HepG2 (cell line): ENCODE measurements around the gene PIGO. TPM values are rescaled to one million over a fixed set of nuclear protein-coding genes. Genes with fewer than 3 reads are reported as not detected.

Source experiments
- HMG20B ChIP-seq: conservative IDR thresholded peaks from 2 replicates; pipeline ENCODE4 v1.6.1; 2016; ENCODE audit warnings: missing genetic modification reagents, missing compliant biosample characterization
- IRF2 ChIP-seq: IDR thresholded peaks from 2 replicates; pipeline ENCODE4 v1.6.1; 2018; ENCODE audit warnings: missing genetic modification reagents, missing compliant biosample characterization
- KDM2A ChIP-seq: sonication (generic); formaldehyde crosslinking; IDR thresholded peaks from 2 replicates; pipeline ENCODE4 v1.4.0; 2020; ENCODE audit warnings: low read depth, missing genetic modification reagents, borderline replicate concordance
- MAFF ChIP-seq: IDR thresholded peaks from 2 replicates; pipeline ENCODE4 v1.6.1; 2011; ENCODE audit warnings: low read depth, low read length, improper control_type of control experiment
- MAFK ChIP-seq, 2 experiments: IDR thresholded peaks in 1 of 2; conservative IDR thresholded peaks in 1 of 2; 2 replicates each; pipeline ENCODE4 v1.6.1; 2011; ENCODE audit warnings: improper control_type of control experiment in 2 of 2, low read length in 2 of 2
- YEATS2 ChIP-seq: sonication (generic); formaldehyde crosslinking; IDR thresholded peaks from 2 replicates; pipeline ENCODE4 v1.4.0; 2020; ENCODE audit warnings: missing genetic modification reagents, borderline replicate concordance
- YY1 ChIP-seq: IDR thresholded peaks from 2 replicates; pipeline ENCODE4 v1.6.1; 2011; ENCODE audit warnings: low read length, low read depth, moderate library complexity, mild to moderate bottlenecking; ENCODE audit not compliant: insufficient read depth, insufficient replicate concordance
- ZFY ChIP-seq: sonication (generic); formaldehyde crosslinking; IDR thresholded peaks from 2 replicates; pipeline ENCODE4 v1.4.0; 2020; ENCODE audit warnings: missing genetic modification reagents
- ZNF160 ChIP-seq: sonication (generic); formaldehyde crosslinking; IDR thresholded peaks from 2 replicates; pipeline ENCODE4 v1.8.0; 2022; ENCODE audit warnings: mild to moderate bottlenecking, inconsistent platforms, missing genetic modification reagents
- ZNF3 ChIP-seq: IDR thresholded peaks from 2 replicates; pipeline ENCODE4 v1.7.0; 2017; ENCODE audit warnings: inconsistent platforms
- ZNF335 ChIP-seq: sonication (generic); formaldehyde crosslinking; IDR thresholded peaks from 2 replicates; pipeline ENCODE4 v1.4.0; 2020; ENCODE audit warnings: missing genetic modification reagents
- ZSCAN25 ChIP-seq: sonication (generic); formaldehyde crosslinking; IDR thresholded peaks from 2 replicates; pipeline ENCODE4 v1.8.0; 2022; ENCODE audit warnings: mild to moderate bottlenecking, missing genetic modification reagents
- polyA plus RNA-seq, 8 experiments: library from polyadenylated mRNA; depleted of rRNA in 3 of 8; stranded (reverse) in 7 of 8; unstranded in 1 of 8; fragments of >200 nt; fragmentation: Illumina TruSeq in 4 of 8; extraction: Trizol in 4 of 8; gene quantifications; 2 replicates each; pipeline versions ENCODE4 v1.2.1 to v1.2.3, GENCODE V29; 2011 to 2016; ENCODE audit warnings: low read depth in 4 of 8, missing spikeins in 1 of 8, mixed read lengths in 1 of 8; ENCODE audit not compliant: insufficient read depth in 1 of 8
- total RNA-seq, 5 experiments: library from RNA; depleted of rRNA; stranded (reverse); fragments of >200 nt; fragmentation: Illumina TruSeq; extraction: Trizol; gene quantifications; 2 replicates each; pipeline ENCODE4 v1.2.3, GENCODE V29; 2016; ENCODE audit warnings: low read depth in 1 of 5
- TF ChIP-seq, protein P1 (sequence below): sonication (generic); formaldehyde crosslinking; IDR thresholded peaks from 2 replicates; pipeline ENCODE4; 2020; ENCODE audit warnings: missing genetic modification reagents, mild to moderate bottlenecking, borderline replicate concordance
- TF ChIP-seq, protein P2 (sequence below): sonication (generic); formaldehyde crosslinking; IDR thresholded peaks from 2 replicates; pipeline ENCODE4 v1.4.0; 2020; ENCODE audit warnings: missing genetic modification reagents, borderline replicate concordance
- TF ChIP-seq, protein P3 (sequence below): sonication (generic); formaldehyde crosslinking; IDR thresholded peaks from 2 replicates; pipeline ENCODE4 v1.5.1; 2020; ENCODE audit warnings: missing genetic modification reagents, mild to moderate bottlenecking, borderline replicate concordance
- TF ChIP-seq, protein P4 (sequence below): sonication (generic); formaldehyde crosslinking; IDR thresholded peaks from 2 replicates; pipeline ENCODE4 v1.5.0; 2020; ENCODE audit warnings: mild to moderate bottlenecking, missing genetic modification reagents, borderline replicate concordance

PIGO gene
- total and polyA plus RNA-seq, 2 of the 13 experiments (the other 11 are each of a cell fraction or from before 2014, with no cell fraction given), result 20.5 to 26.2 TPM

DNA sequence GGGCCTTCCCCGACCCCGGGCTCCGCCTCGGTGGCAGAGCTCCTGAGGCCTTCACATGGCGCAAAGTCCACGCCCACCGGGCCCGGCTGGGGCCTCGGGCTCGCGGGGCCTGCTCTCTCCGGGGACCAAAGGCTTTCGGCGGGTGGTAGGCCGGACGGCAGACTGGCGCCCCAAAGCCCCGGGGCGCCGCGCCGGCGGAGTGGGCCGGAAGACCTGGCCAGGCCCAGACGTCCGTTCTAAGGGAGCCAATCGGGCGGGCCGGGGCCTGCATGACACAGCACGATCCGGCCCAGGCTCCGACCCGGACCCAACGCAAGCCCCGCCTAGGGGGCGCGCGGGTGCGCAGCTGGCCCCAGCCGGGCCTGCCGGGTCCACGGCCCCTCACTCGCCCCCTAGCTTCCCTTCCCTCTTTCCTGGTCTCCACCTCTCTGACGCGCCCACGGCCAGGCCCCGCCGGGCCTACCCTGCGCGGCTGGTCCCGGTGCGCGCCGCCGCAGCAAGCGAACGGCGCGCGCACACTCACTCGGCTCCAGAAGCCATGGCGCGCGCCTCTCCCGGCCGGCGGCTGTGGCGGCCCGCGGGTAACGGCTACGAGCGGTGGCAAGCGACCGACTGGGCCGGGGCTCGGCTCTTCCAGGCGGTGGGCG is 24.5 kb downstream of the PIGO start (continued):
- TF ChIP-seq, protein P1, sequence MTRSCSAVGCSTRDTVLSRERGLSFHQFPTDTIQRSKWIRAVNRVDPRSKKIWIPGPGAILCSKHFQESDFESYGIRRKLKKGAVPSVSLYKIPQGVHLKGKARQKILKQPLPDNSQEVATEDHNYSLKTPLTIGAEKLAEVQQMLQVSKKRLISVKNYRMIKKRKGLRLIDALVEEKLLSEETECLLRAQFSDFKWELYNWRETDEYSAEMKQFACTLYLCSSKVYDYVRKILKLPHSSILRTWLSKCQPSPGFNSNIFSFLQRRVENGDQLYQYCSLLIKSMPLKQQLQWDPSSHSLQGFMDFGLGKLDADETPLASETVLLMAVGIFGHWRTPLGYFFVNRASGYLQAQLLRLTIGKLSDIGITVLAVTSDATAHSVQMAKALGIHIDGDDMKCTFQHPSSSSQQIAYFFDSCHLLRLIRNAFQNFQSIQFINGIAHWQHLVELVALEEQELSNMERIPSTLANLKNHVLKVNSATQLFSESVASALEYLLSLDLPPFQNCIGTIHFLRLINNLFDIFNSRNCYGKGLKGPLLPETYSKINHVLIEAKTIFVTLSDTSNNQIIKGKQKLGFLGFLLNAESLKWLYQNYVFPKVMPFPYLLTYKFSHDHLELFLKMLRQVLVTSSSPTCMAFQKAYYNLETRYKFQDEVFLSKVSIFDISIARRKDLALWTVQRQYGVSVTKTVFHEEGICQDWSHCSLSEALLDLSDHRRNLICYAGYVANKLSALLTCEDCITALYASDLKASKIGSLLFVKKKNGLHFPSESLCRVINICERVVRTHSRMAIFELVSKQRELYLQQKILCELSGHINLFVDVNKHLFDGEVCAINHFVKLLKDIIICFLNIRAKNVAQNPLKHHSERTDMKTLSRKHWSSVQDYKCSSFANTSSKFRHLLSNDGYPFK (CRISPR knock-in tag), result peak; percentile 33; the same call in 1 of the 2 replicates
- TF ChIP-seq ZNF3 (CRISPR knock-in tag), result no peak; the same call in 1 of the 2 replicates
- TF ChIP-seq ZNF335 (CRISPR knock-in tag), result no peak
- TF ChIP-seq, protein P2, sequence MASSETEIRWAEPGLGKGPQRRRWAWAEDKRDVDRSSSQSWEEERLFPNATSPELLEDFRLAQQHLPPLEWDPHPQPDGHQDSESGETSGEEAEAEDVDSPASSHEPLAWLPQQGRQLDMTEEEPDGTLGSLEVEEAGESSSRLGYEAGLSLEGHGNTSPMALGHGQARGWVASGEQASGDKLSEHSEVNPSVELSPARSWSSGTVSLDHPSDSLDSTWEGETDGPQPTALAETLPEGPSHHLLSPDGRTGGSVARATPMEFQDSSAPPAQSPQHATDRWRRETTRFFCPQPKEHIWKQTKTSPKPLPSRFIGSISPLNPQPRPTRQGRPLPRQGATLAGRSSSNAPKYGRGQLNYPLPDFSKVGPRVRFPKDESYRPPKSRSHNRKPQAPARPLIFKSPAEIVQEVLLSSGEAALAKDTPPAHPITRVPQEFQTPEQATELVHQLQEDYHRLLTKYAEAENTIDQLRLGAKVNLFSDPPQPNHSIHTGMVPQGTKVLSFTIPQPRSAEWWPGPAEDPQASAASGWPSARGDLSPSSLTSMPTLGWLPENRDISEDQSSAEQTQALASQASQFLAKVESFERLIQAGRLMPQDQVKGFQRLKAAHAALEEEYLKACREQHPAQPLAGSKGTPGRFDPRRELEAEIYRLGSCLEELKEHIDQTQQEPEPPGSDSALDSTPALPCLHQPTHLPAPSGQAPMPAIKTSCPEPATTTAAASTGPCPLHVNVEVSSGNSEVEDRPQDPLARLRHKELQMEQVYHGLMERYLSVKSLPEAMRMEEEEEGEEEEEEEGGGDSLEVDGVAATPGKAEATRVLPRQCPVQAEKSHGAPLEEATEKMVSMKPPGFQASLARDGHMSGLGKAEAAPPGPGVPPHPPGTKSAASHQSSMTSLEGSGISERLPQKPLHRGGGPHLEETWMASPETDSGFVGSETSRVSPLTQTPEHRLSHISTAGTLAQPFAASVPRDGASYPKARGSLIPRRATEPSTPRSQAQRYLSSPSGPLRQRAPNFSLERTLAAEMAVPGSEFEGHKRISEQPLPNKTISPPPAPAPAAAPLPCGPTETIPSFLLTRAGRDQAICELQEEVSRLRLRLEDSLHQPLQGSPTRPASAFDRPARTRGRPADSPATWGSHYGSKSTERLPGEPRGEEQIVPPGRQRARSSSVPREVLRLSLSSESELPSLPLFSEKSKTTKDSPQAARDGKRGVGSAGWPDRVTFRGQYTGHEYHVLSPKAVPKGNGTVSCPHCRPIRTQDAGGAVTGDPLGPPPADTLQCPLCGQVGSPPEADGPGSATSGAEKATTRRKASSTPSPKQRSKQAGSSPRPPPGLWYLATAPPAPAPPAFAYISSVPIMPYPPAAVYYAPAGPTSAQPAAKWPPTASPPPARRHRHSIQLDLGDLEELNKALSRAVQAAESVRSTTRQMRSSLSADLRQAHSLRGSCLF (CRISPR knock-in tag), result no peak
- TF ChIP-seq YEATS2, result peak; percentile 70
- TF ChIP-seq HMG20B (CRISPR knock-in tag), result no peak
- TF ChIP-seq, protein P3, sequence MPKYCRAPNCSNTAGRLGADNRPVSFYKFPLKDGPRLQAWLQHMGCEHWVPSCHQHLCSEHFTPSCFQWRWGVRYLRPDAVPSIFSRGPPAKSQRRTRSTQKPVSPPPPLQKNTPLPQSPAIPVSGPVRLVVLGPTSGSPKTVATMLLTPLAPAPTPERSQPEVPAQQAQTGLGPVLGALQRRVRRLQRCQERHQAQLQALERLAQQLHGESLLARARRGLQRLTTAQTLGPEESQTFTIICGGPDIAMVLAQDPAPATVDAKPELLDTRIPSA (CRISPR knock-in tag), result peak; percentile 32; the same call in 1 of the 2 replicates
- TF ChIP-seq ZFY (CRISPR knock-in tag), result peak; percentile 99
- TF ChIP-seq MAFK (conservative IDR thresholded peaks at IDR 0.05 in 1 of 2, IDR thresholded peaks at IDR 0.05 in 1 of 2; ENCODE audit: low read length in 2 of 2), result 0 out of 4 replicates have a peak, but pooled peaks of 1 of the 2 experiments have one; percentile 46
- peak; percentile 12; the same call in 1 of the 2 replicates for TF ChIP-seq KDM2A (CRISPR knock-in tag)
- TF ChIP-seq IRF2, result no peak
- peak; percentile 25; the same call in 1 of the 2 replicates for TF ChIP-seq ZSCAN25 (CRISPR knock-in tag)
- TF ChIP-seq ZNF160 (CRISPR knock-in tag), result peak; percentile 29; the same call in 1 of the 2 replicates
- TF ChIP-seq, protein P4, sequence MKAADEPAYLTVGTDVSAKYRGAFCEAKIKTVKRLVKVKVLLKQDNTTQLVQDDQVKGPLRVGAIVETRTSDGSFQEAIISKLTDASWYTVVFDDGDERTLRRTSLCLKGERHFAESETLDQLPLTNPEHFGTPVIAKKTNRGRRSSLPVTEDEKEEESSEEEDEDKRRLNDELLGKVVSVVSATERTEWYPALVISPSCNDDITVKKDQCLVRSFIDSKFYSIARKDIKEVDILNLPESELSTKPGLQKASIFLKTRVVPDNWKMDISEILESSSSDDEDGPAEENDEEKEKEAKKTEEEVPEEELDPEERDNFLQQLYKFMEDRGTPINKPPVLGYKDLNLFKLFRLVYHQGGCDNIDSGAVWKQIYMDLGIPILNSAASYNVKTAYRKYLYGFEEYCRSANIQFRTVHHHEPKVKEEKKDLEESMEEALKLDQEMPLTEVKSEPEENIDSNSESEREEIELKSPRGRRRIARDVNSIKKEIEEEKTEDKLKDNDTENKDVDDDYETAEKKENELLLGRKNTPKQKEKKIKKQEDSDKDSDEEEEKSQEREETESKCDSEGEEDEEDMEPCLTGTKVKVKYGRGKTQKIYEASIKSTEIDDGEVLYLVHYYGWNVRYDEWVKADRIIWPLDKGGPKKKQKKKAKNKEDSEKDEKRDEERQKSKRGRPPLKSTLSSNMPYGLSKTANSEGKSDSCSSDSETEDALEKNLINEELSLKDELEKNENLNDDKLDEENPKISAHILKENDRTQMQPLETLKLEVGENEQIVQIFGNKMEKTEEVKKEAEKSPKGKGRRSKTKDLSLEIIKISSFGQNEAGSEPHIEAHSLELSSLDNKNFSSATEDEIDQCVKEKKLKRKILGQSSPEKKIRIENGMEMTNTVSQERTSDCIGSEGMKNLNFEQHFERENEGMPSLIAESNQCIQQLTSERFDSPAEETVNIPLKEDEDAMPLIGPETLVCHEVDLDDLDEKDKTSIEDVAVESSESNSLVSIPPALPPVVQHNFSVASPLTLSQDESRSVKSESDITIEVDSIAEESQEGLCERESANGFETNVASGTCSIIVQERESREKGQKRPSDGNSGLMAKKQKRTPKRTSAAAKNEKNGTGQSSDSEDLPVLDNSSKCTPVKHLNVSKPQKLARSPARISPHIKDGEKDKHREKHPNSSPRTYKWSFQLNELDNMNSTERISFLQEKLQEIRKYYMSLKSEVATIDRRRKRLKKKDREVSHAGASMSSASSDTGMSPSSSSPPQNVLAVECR (CRISPR knock-in tag), result peak; percentile 92
- peak; percentile 45 for TF ChIP-seq YY1
- peak; percentile 48; the same call in 1 of the 2 replicates for TF ChIP-seq MAFF
